Stimulated activated CD4-positive, alpha-beta T cell treated with anti-CD3 and anti-CD28 coated beads, Interleukin-2, amount 100 ng/mL, for 24 hours (primary cell): ENCODE measurements around the gene FBLN2.

ENCODE experiments used
- DNase-seq, 2 donors: peaks; one replicate each; pipeline ENCODE4 v3.0.0-alpha.2; 2020

The FBLN2 gene

GRCh38 chr3:13569201-13569600 lies 20.3 kb downstream of the FBLN2 start:
- DNase-seq, result no peak

GRCh38 chr3:13569641-13570390 lies 20.9 kb downstream of the FBLN2 start:
- DNase-seq, result no peak

GRCh38 chr3:13570391-13571194 lies 21.7 kb downstream of the FBLN2 start:
- DNase-seq, result no peak

- no peak for DNase-seq
These were observed 22.3 kb downstream of the FBLN2 start for GRCh38 chr3:13571264-13571663.

- no peak for DNase-seq
These were observed 23.2 kb downstream of the FBLN2 start for GRCh38 chr3:13571831-13572750.

- DNase-seq, result no peak
These were observed 24.1 kb downstream of the FBLN2 start for GRCh38 chr3:13572926-13573623.

GRCh38 chr3:13574083-13574797 lies 25.3 kb downstream of the FBLN2 start:
- DNase-seq, result no peak

GRCh38 chr3:13574798-13575451 lies 26.0 kb downstream of the FBLN2 start:
- peak in 1 of 2 donors; percentile 25 for DNase-seq

GRCh38 chr3:13575459-13576061 lies 26.6 kb downstream of the FBLN2 start:
- no peak for DNase-seq

- DNase-seq, result no peak
These were observed 28.5 kb downstream of the FBLN2 start for GRCh38 chr3:13577181-13578121.

GRCh38 chr3:13578251-13578650 lies 29.3 kb downstream of the FBLN2 start:
- DNase-seq, result no peak

GRCh38 chr3:13579063-13579462 lies 30.1 kb downstream of the FBLN2 start:
- no peak for DNase-seq

GRCh38 chr3:13580256-13581023 lies 31.5 kb downstream of the FBLN2 start:
- no peak for DNase-seq

- DNase-seq, result no peak
These were observed 32.8 kb downstream of the FBLN2 start for GRCh38 chr3:13581485-13582365.

- no peak for DNase-seq
These were observed 33.7 kb downstream of the FBLN2 start for GRCh38 chr3:13582366-13583250.
